H1 (cell line): ENCODE results near the gene TBCE. TPM values are rescaled to one million over a fixed set of nuclear protein-coding genes. Genes with fewer than 3 reads are reported as not detected.

ENCODE experiments used
- CTCF ChIA-PET: fragments of 300-600 bp; sonication (Branson Sonifier 250); formaldehyde crosslinking; loops from one replicate; lab custom pipeline; 2021; ENCODE audit not compliant: partially characterized antibody; lab: Charles Lee
- POLR2A ChIA-PET: fragments of 300-600 bp; sonication (Branson Sonifier 250); formaldehyde crosslinking; loops from one replicate; lab custom pipeline; 2021; ENCODE audit warnings: inconsistent platforms; ENCODE audit not compliant: partially characterized antibody; lab: Charles Lee
- DNase-seq, 2 experiments: peaks; one replicate each; pipeline versions ENCODE4 v3.0.0 to v3.0.0-alpha.2; 2010 to 2022; ENCODE audit warnings: low spot score in 2 of 2, low read depth in 1 of 2, mixed read lengths in 1 of 2
- FAIRE-seq: peaks from 2 replicates; lab custom pipeline; 2011; peaks lifted over from hg19 to GRCh38; lab: Jason Lieb, UNC
- H2AFZ ChIP-seq: 2 replicates; pipeline ENCODE4 v1.8.1; 2012; ENCODE audit warnings: low read length, inconsistent platforms
- H2AK5ac ChIP-seq: 2 replicates; pipeline ENCODE4 v1.6.1; 2013; ENCODE audit warnings: low read depth, low read length
- H2BK120ac ChIP-seq: replicated peaks from 2 replicates; pipeline ENCODE3; 2013; ENCODE audit warnings: low read depth, low read length, inconsistent platforms
- H2BK12ac ChIP-seq: 2 replicates; pipeline ENCODE4 v1.6.1; 2013; ENCODE audit warnings: low read depth, low read length
- H2BK15ac ChIP-seq: 2 replicates; pipeline ENCODE4 v1.6.1; 2013; ENCODE audit warnings: low read length
- H2BK20ac ChIP-seq: 2 replicates; pipeline ENCODE4 v1.6.1; 2013; ENCODE audit warnings: low read length
- H2BK5ac ChIP-seq: 2 replicates; pipeline ENCODE4 v1.6.1; 2013; ENCODE audit warnings: low read depth, low read length
- H3K14ac ChIP-seq: 2 replicates; pipeline ENCODE4 v1.6.1; 2013; ENCODE audit warnings: inconsistent platforms; ENCODE audit not compliant: insufficient read length
- H3K18ac ChIP-seq: 2 replicates; pipeline ENCODE4 v1.6.1; 2013; ENCODE audit warnings: low read length; ENCODE audit errors: extremely low read depth
- H3K23ac ChIP-seq: 2 replicates; pipeline ENCODE4 v1.6.1; 2013; ENCODE audit warnings: inconsistent platforms; ENCODE audit not compliant: insufficient read length
- H3K23me2 ChIP-seq: 2 replicates; pipeline ENCODE4 v1.6.1; 2013; ENCODE audit warnings: low read depth, low read length
- H3K27ac ChIP-seq: 2 replicates; pipeline ENCODE4 v1.6.1; 2011; ENCODE audit warnings: low read depth, low read length, inconsistent platforms
- H3K27me3 ChIP-seq, 4 experiments: replicated peaks in 1 of 4; 1 replicate in 1 of 4; 2 replicates in 3 of 4; pipeline versions ENCODE4 v1.6.1 to v1.8.1; 2011 to 2013; ENCODE audit warnings: low read length in 3 of 4, mild to moderate bottlenecking in 3 of 4, inconsistent platforms in 2 of 4, mixed read lengths in 2 of 4, moderate library complexity in 1 of 4; ENCODE audit not compliant: control insufficient read depth in 3 of 4, insufficient read depth in 3 of 4; ENCODE audit errors: extremely low read depth in 1 of 4
- H3K36me3 ChIP-seq, 4 experiments: 2 replicates each; pipeline versions ENCODE4 v1.6.1 to v1.8.1; 2011 to 2013; ENCODE audit warnings: mild to moderate bottlenecking in 4 of 4, low read length in 3 of 4, moderate library complexity in 2 of 4, control low read depth in 1 of 4, inconsistent platforms in 1 of 4; ENCODE audit not compliant: insufficient read depth in 4 of 4, control insufficient read depth in 2 of 4
- H3K4ac ChIP-seq: replicated peaks from 2 replicates; pipeline ENCODE3; 2013; ENCODE audit warnings: low read length, low read depth, mixed read lengths, inconsistent platforms; ENCODE audit not compliant: insufficient read length
- H3K4me1 ChIP-seq, 4 experiments: replicated peaks in 1 of 4; 1 replicate in 1 of 4; 2 replicates in 3 of 4; pipeline versions ENCODE4 v1.6.1 to v1.8.1; 2011 to 2013; ENCODE audit warnings: low read length in 3 of 4, inconsistent platforms in 2 of 4, mixed read lengths in 1 of 4; ENCODE audit not compliant: insufficient read depth in 4 of 4, control insufficient read depth in 3 of 4
- H3K4me2 ChIP-seq, 2 experiments: 2 replicates each; pipeline versions ENCODE4 v1.6.1 to v1.8.1; 2011 to 2013; ENCODE audit warnings: low read depth in 2 of 2, low read length in 2 of 2, control low read depth in 1 of 2, inconsistent platforms in 1 of 2, mild to moderate bottlenecking in 1 of 2; ENCODE audit not compliant: insufficient read depth in 1 of 2
- H3K4me3 ChIP-seq, 4 experiments: fragments of 200-600, 300-600 bp in 1 of 4; sonication (generic), shearing (Covaris generic), sonication (Bioruptor Twin) in 1 of 4; 2 replicates each; pipeline versions ENCODE4 v1.5.1 to v1.8.1; 2011 to 2016; ENCODE audit warnings: low read length in 4 of 4, low read depth in 3 of 4, control low read depth in 2 of 4, inconsistent platforms in 2 of 4, mild to moderate bottlenecking in 2 of 4, mixed read lengths in 1 of 4, moderate library complexity in 1 of 4; ENCODE audit not compliant: insufficient read depth in 2 of 4; ENCODE audit errors: extremely low read depth in 1 of 4
- H3K56ac ChIP-seq: replicated peaks from 2 replicates; pipeline ENCODE3; 2013; ENCODE audit warnings: low read depth, mild to moderate bottlenecking, mixed read lengths, low read length, inconsistent platforms; ENCODE audit not compliant: insufficient read length
- H3K79me1 ChIP-seq: 2 replicates; pipeline ENCODE4 v1.6.1; 2013; ENCODE audit warnings: low read depth, low read length, control low read depth
- H3K79me2 ChIP-seq, 2 experiments: 2 replicates each; pipeline versions ENCODE4 v1.6.1 to v1.8.1; 2012 to 2013; ENCODE audit warnings: low read length in 2 of 2, mild to moderate bottlenecking in 2 of 2, inconsistent platforms in 1 of 2; ENCODE audit not compliant: insufficient read depth in 2 of 2, control insufficient read depth in 1 of 2
- H3K9ac ChIP-seq, 4 experiments: replicated peaks in 1 of 4; 1 replicate in 1 of 4; 2 replicates in 3 of 4; pipeline versions ENCODE4 v1.6.1 to v1.8.1; 2011 to 2013; ENCODE audit warnings: low read depth in 3 of 4, low read length in 3 of 4, control low read depth in 2 of 4, mild to moderate bottlenecking in 2 of 4, moderate library complexity in 2 of 4, inconsistent platforms in 1 of 4; ENCODE audit errors: extremely low read depth in 1 of 4
- H3K9me3 ChIP-seq, 2 experiments: 2 replicates each; pipeline versions ENCODE4 v1.6.1 to v1.8.1; 2012 to 2013; ENCODE audit warnings: mild to moderate bottlenecking in 2 of 2, moderate library complexity in 2 of 2, control low read depth in 1 of 2, inconsistent platforms in 1 of 2, low read depth in 1 of 2, low read length in 1 of 2, mixed read lengths in 1 of 2; ENCODE audit not compliant: insufficient read depth in 2 of 2
- H4K20me1 ChIP-seq, 2 experiments: replicated peaks in 1 of 2; 2 replicates each; pipeline versions ENCODE3 to v1.8.1; 2011 to 2013; ENCODE audit warnings: inconsistent platforms in 2 of 2, low read length in 2 of 2, mild to moderate bottlenecking in 1 of 2; ENCODE audit not compliant: insufficient read depth in 2 of 2, control insufficient read depth in 1 of 2
- H4K5ac ChIP-seq: 2 replicates; pipeline ENCODE4 v1.6.1; 2013; ENCODE audit warnings: low read length, low read depth, mixed read lengths, inconsistent platforms; ENCODE audit not compliant: insufficient read length
- H4K8ac ChIP-seq: 2 replicates; pipeline ENCODE4 v1.8.0; 2013; ENCODE audit warnings: mild to moderate bottlenecking, moderate library complexity, low read length, inconsistent platforms; ENCODE audit not compliant: insufficient read depth; ENCODE audit errors: extremely low read depth
- H4K91ac ChIP-seq: replicated peaks from 2 replicates; pipeline ENCODE3; 2013; ENCODE audit warnings: low read length, mixed read lengths, inconsistent platforms; ENCODE audit not compliant: insufficient read length
- ATF2 ChIP-seq: IDR thresholded peaks from 2 replicates; pipeline ENCODE4 v1.6.1; 2012; ENCODE audit warnings: low read length, inconsistent platforms
- WGBS, 2 experiments: shearing (Covaris generic) in 1 of 2; methylation state at CpG; one replicate each; pipeline versions ENCODE4 v1.1.6 to v1.1.7; 2013 to 2015; ENCODE audit warnings: low lambda C conversion rate in 2 of 2, mixed read lengths in 2 of 2, inconsistent platforms in 1 of 2, low coverage in 1 of 2, missing lambda C conversion rate in 1 of 2; ENCODE audit not compliant: insufficient replicate concordance in 2 of 2, insufficient coverage in 1 of 2, insufficient read length in 1 of 2; ENCODE audit errors: extremely low coverage in 1 of 2, missing lambda C conversion rate in 1 of 2; 5-methylcytosine and 5-hydroxymethylcytosine counted together
- polyA plus RNA-seq, 7 experiments: library from polyadenylated mRNA; depleted of rRNA in 3 of 7; stranded (reverse) in 5 of 7; unstranded in 2 of 7; fragments of >200 nt in 5 of 7; fragments of 200-250 nt in 2 of 7; gene quantifications; 1 replicate in 5 of 7; 2 replicates in 1 of 7; 4 replicates in 1 of 7; pipeline versions ENCODE4 v1.2.1 to v1.2.3, GENCODE V29; 2011 to 2013; ENCODE audit warnings: missing spikeins in 2 of 7, mixed read lengths in 2 of 7
- total RNA-seq: library from RNA; stranded (reverse); fragmentation: NEBNext Ultra II Directional; extraction: Animal tissue kit (Norgen Biotek cat#: 25700); gene quantifications from 2 replicates; pipeline ENCODE4 v1.2.1, GENCODE V29; 2021

The TBCE gene
- total and polyA plus RNA-seq, 2 of the 8 experiments (the other 6 are each of a cell fraction or from before 2014, with no cell fraction given), result 22.7 to 42.9 TPM

GRCh38 chr1:235341334-235341733, 25.9 kb upstream of the TBCE start:
- Histone ChIP-seq H3K27ac (no peak overlapping the region), H3K27me3 (no peaks in the 10 kb centered on the region), H2BK120ac (no peak overlapping the region), H4K5ac (no peak overlapping the region), H2BK5ac (no peak overlapping the region), H2BK20ac (no peak overlapping the region), H3K18ac (no peak overlapping the region), H3K14ac (no peak overlapping the region), H2AK5ac (no peak overlapping the region), H4K20me1 (no peaks in the 10 kb centered on the region), H3K4ac (no peak overlapping the region), H2BK12ac (no peak overlapping the region), H3K4me3 (no peak overlapping the region), H3K4me2 (no peak overlapping the region), H4K91ac (no peak overlapping the region), H3K79me1 (no peaks in the 10 kb centered on the region), H3K56ac (no peak overlapping the region), H3K9me3 (no peaks in the 10 kb centered on the region), H3K4me1 (no peaks in the 10 kb centered on the region), H3K79me2 (no peaks in the 10 kb centered on the region), H3K23ac (no peak overlapping the region), H4K8ac (no peak overlapping the region), H3K36me3 (peaks cover 7 to 30% (median 17%) of the 10 kb centered on the region in 4 experiments), H2AFZ (no peak overlapping the region), H3K23me2 (no peaks in the 10 kb centered on the region), H3K9ac (no peak overlapping the region), H2BK15ac (no peak overlapping the region)
- ChIA-PET POLR2A (interaction anchor here (5.4 kb wide), 1 partner anchor 13 kb away, joined by 39 read pairs; the partner anchor contains the start of genes ARID4B and GGPS1), CTCF (interaction anchor here (3.4 kb wide), 1 partner anchor 74 kb away, joined by 10 read pairs; no protein-coding TSS in a partner anchor)
- DNase-seq (no peak), FAIRE-seq (no peak)
- 100% methylated on average over 1 of the region's 1 CpG; no CpG with 5 or more reads in 1 of the 2 experiments for whole genome bisulfite sequencing, 2 experiments
- no peak for TF ChIP-seq ATF2
